GM12874 (cell line): Measurements from ENCODE around the gene SH3GL1.

Experiments
- CTCF ChIP-seq: IDR thresholded peaks from 2 replicates; pipeline ENCODE4 v1.5.1; 2011; ENCODE audit warnings: low read depth, mild to moderate bottlenecking, control low read depth, low read length, moderate library complexity; ENCODE audit not compliant: insufficient read depth

Gene SH3GL1

DNA sequence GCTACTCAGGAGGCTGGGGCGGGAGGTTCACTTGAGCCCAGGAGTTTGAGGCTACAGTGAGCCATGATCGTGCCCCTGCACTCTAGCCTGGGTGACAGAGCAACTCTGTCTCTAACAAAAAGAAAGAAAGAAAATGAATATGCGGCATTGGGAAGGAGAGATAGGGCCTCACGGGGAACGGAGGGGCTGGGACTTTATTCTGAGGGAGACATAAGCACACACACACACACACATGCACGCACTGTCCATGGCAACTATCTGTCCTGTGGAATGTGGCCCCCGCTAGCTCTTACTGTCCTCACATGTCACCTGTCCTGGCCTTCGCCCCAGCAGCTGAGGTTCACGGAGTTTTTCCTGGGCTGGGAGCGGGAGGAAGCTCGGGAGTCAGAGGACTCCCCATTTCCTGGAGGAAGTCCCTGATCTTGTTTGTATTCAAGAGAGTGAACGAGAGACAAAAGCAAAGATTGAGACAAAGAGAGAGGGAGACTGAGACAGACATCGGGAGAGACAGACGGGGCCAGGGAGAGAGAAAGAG lies 62.4 kb downstream of the SH3GL1 start:
- TF ChIP-seq CTCF, result no peak

DNA sequence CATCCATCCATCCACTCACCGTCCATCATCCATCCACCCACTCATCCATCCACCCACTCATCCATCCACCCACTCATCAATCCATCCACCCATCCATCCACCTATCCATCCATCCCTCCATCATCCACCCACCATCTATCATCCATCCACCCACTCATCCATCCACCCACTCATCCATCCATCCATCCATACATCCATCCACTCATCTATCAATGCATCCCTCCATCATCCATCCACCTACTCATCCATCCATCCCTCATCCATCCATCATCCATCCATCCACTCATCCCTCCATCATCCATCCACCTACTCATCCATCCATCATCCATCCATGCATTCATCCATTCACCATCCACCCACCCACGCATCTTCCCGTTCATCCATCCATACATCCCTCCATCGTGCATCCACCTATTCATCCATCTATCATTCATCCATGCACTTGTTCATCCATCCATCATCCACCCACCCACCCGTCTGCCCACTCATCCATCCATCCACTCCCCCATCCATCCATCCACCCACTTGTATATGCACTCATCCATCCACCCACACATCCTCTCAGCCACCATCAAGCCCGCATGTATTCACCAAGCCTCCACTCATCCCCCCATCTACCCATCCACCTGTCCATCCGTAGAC lies 65.3 kb downstream of the SH3GL1 start:
- no peak for TF ChIP-seq CTCF

- TF ChIP-seq CTCF, result no peak
These were observed 70.5 kb downstream of the SH3GL1 start for GRCh38 chr19:4329858-4330257.

- no peak for TF ChIP-seq CTCF
These were observed 71.9 kb downstream of the SH3GL1 start for GRCh38 chr19:4328243-4328990.

- no peak for TF ChIP-seq CTCF
These were observed 72.5 kb downstream of the SH3GL1 start for GRCh38 chr19:4327877-4328242.

DNA sequence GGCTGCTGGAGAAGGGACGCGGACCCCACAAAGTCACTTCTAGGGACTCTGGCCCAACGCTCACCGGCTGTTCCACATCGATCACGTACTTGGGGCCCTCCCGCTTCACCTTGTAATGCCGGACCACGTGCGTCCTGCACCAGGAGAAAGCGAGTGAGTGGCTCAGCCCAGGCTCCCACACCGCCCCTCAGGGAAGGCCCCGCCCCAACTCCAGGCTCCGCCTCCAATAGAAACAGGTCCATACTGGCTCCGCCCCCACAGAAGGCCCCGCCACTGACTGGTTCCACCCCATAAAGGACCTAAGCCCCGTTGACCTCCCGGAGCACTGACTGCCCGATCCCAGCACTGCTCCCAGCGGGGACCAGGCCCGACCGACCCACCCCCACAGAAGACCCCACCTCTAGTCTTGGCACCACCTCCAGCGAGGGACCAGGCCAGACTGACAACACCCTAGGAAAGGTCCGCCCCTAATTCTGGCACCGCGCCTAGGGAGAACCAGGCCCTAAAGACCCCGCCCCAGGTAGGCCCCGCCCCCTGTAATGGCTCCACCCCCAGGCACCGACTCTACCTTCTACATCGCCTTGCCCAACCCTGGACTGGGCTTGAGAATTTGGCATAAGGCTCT lies 73.0 kb downstream of the SH3GL1 start:
- TF ChIP-seq CTCF, result no peak

DNA sequence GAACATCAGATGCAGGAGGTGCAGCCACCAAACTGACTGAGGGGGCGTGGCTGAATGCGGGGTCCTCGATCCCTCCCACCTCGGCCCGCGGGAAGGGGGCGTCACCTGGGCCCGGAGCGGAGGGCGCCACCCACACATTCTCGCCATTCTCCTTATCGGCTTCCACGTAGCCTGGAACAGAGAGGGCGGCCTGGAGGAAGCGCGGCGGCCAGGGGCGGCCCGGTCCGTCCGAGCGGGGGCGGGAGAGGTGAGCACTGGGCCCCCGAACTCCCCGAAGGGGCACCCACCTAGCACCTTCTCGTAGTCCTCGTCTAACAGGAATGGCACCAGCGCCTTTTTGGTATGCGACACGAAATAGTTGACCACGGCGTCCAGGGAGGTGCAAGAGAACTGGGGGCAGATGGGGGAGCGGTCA lies 73.5 kb downstream of the SH3GL1 start:
- no peak for TF ChIP-seq CTCF
